Activated B cell treated with CpG ODN at 0.5 μM for 24 hours (primary cell): ENCODE measurements around the gene HJV. TPM values are rescaled to one million over a fixed set of nuclear protein-coding genes. Genes with fewer than 3 reads are reported as not detected.
"Not testable (repeated sequence)": the region's sequence is repeated elsewhere in the genome, so short reads cannot be mapped to it uniquely, and the experiment has no call there.

Experiments used
- ATAC-seq: fragments of 200-7000 bp; cut with Tn5 transposase; one replicate; pipeline ENCODE4 v1.10.0; 2021; ENCODE audit warnings: low read depth, mild to moderate bottlenecking, moderate library complexity
- CTCF ChIA-PET: fragments of 350-600 bp; sonication (Branson Sonifier 250); formaldehyde crosslinking; loops from one replicate; lab custom pipeline; 2021; ENCODE audit warnings: antibody characterized with exemption; lab: Charles Lee
- POLR2A ChIA-PET: fragments of 350-600 bp; sonication (Branson Sonifier 250); formaldehyde crosslinking; loops from one replicate; lab custom pipeline; 2021; ENCODE audit warnings: antibody characterized with exemption; lab: Charles Lee
- DNase-seq: peaks from one replicate; pipeline ENCODE4 v3.0.0; 2022
- H3K27ac Mint-ChIP-seq: one replicate; pipeline ENCODE4 v1.8.0; 2020; ENCODE audit warnings: mixed read lengths
- H3K27me3 Mint-ChIP-seq: one replicate; pipeline ENCODE4 v1.8.0; 2021; ENCODE audit warnings: mixed read lengths
- H3K36me3 Mint-ChIP-seq: one replicate; pipeline ENCODE4 v1.8.0; 2021; ENCODE audit warnings: low read depth, mixed read lengths
- H3K4me1 Mint-ChIP-seq: one replicate; pipeline ENCODE4 v1.8.0; 2021; ENCODE audit warnings: mixed read lengths
- H3K4me3 Mint-ChIP-seq: one replicate; pipeline ENCODE4 v1.8.0; 2020; ENCODE audit warnings: mild to moderate bottlenecking, mixed read lengths
- H3K9me3 Mint-ChIP-seq: one replicate; pipeline ENCODE4 v1.8.0; 2020; ENCODE audit warnings: mixed read lengths
- CTCF ChIP-seq: fragments of 200-600 bp; IDR thresholded peaks from one replicate; pipeline ENCODE4 v1.8.0; 2022; ENCODE audit warnings: antibody characterized with exemption, mild to moderate bottlenecking
- intact Hi-C: fragments of 100-400 bp; cut with micrococcal nuclease; formaldehyde crosslinking; loops from one replicate; pipeline ENCODE4 v1.15.1; 2024
- total RNA-seq: library from RNA; stranded (reverse); gene quantifications from 2 replicates; pipeline ENCODE4 v1.2.3, GENCODE V29; 2022

The HJV gene
- not detected in 2 replicates for total RNA-seq

GRCh38 chr1:146021622-146022402 is at the start of gene HJV:
TSS of gene HJV (minus strand) at chr1:146021735. CDS start at chr1:146020231, 1,504 bp downstream.
- Mint-ChIP-seq H3K36me3 (no peaks in the 10 kb centered on the region), H3K27me3 (peaks cover 48% of the 10 kb centered on the region), H3K4me1 (peaks cover 8% of the 10 kb centered on the region), H3K27ac (no peak within 1 kb of the TSS), H3K9me3 (no peaks in the 10 kb centered on the region), H3K4me3 (no peak within 1 kb of the TSS)
- intact Hi-C loops = no loop called here
- DNase-seq (no peak), ATAC-seq (no peak)
- no peak for TF ChIP-seq CTCF
- ChIA-PET POLR2A (interaction anchor here (0.9 kb wide), 1 partner anchor 11 kb away, joined by 8 read pairs; no protein-coding TSS in a partner anchor), CTCF (interaction anchor here (0.7 to 1.3 kb wide), 4 partner anchors 11 to 44 kb away, joined by 3 to 4 read pairs (median 3); no protein-coding TSS in a partner anchor)

- H3K4me1 Mint-ChIP-seq, POLR2A ChIA-PET, H3K36me3 Mint-ChIP-seq, H3K4me3 Mint-ChIP-seq, H3K27ac Mint-ChIP-seq, intact Hi-C loops, DNase-seq, H3K27me3 Mint-ChIP-seq, H3K9me3 Mint-ChIP-seq, ATAC-seq, CTCF ChIA-PET: not testable (repeated sequence)
Measured at GRCh38 chr1:146059148-146059547, 37.6 kb upstream of the HJV start.

GRCh38 chr1:146051852-146052676 is 30.5 kb upstream of the HJV start:
- intact Hi-C loops = loop anchor here (1.0 kb wide), 1 partner anchor 14 kb away; no protein-coding TSS in a partner anchor
- Mint-ChIP-seq H3K4me3 (peak overlapping the region; percentile 89), H3K4me1 (peaks cover 22% of the 10 kb centered on the region), H3K27ac (peak overlapping the region; percentile 98)
- CTCF ChIA-PET = interaction anchor here (1.5 kb wide), 2 partner anchors 12 to 19 kb away, joined by 4 to 5 read pairs; no protein-coding TSS in a partner anchor
- not testable (repeated sequence) for H3K27me3 Mint-ChIP-seq, H3K36me3 Mint-ChIP-seq, H3K9me3 Mint-ChIP-seq
- ATAC-seq (peak; percentile 86), DNase-seq (peak; percentile 72)
- POLR2A ChIA-PET = interaction anchor here (0.6 to 8.4 kb wide), 29 partner anchors 9 to 1986 kb away, joined by 3 to 394 read pairs (median 8); partner anchors contain the start of genes ANKRD34A, LIX1L, NUDT17 and PEX11B

GRCh38 chr1:146051452-146051851 is 29.9 kb upstream of the HJV start:
- DNase-seq = no peak
- peak overlapping the region; percentile 89 for H3K4me3 Mint-ChIP-seq
- H3K27me3 Mint-ChIP-seq = no peaks in the 10 kb centered on the region
- CTCF ChIA-PET = interaction anchor here (1.5 kb wide), 2 partner anchors 12 to 19 kb away, joined by 4 to 5 read pairs; no protein-coding TSS in a partner anchor
- no peaks in the 10 kb centered on the region for H3K36me3 Mint-ChIP-seq
- peaks cover 22% of the 10 kb centered on the region for H3K4me1 Mint-ChIP-seq
- H3K9me3 Mint-ChIP-seq = no peaks in the 10 kb centered on the region
- no peak for TF ChIP-seq CTCF
- POLR2A ChIA-PET = interaction anchor here (0.6 to 8.4 kb wide), 27 partner anchors 8 to 1987 kb away, joined by 3 to 394 read pairs (median 7); partner anchors contain the start of genes ANKRD34A, LIX1L, NUDT17 and PEX11B
- H3K27ac Mint-ChIP-seq = peak overlapping the region; percentile 98
- intact Hi-C loops = no loop called here
- no peak for ATAC-seq

- DNase-seq, intact Hi-C loops: not testable (repeated sequence)
- POLR2A ChIA-PET = interaction anchor here (1.3 to 8.4 kb wide), 6 partner anchors 14 to 770 kb away, joined by 3 to 394 read pairs (median 15); partner anchors contain the start of genes ANKRD34A, NUDT17, POLR3GL and TXNIP
Measured at GRCh38 chr1:146050652-146050963, 29.1 kb upstream of the HJV start.

GRCh38 chr1:146049866-146050651 is 28.5 kb upstream of the HJV start:
- CTCF ChIA-PET, H3K9me3 Mint-ChIP-seq, intact Hi-C loops, DNase-seq, ATAC-seq, H3K27me3 Mint-ChIP-seq, H3K27ac Mint-ChIP-seq, H3K36me3 Mint-ChIP-seq: not testable (repeated sequence)
- POLR2A ChIA-PET = interaction anchor here (2.0 to 8.4 kb wide), 3 partner anchors 14 to 86 kb away, joined by 17 to 394 read pairs (median 21); partner anchors contain the start of genes ANKRD34A, POLR3GL and TXNIP
- H3K4me1 Mint-ChIP-seq = peaks cover 22% of the 10 kb centered on the region
- peak overlapping the region; percentile 29 for H3K4me3 Mint-ChIP-seq

More at GRCh38 chr1:146050652-146050963, 29.1 kb upstream of the HJV start:
- H3K27ac Mint-ChIP-seq = peak overlapping the region; percentile 59
- H3K36me3 Mint-ChIP-seq, ATAC-seq, CTCF ChIA-PET, H3K27me3 Mint-ChIP-seq, H3K4me3 Mint-ChIP-seq, H3K9me3 Mint-ChIP-seq: not testable (repeated sequence)
- H3K4me1 Mint-ChIP-seq = peaks cover 22% of the 10 kb centered on the region
